ENCODE measurements around the gene BTBD17.
A peak's percentile ranks its signal among the peaks of the same experiment; 100 is the strongest.

DNA sequence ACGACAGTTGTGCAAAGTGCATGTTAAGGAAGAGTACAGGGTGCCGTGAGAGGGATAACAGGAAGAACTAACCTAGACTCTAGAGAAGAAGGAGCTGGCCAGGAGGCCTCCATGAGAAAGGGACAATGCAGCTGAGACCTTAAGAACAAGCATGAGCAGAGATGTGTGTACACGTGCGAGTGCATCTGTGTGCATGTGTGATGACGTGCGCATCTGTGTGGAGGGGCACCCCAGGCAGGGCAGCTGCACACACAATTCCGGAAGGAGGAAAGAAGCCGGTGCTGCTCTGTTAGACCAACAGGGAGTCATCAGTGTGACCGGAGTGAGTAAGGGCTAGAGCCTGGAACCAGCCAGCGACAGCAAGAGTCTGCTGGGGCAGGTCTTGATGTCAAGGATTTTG, 43.3 kb downstream of the BTBD17 start:
- no peak for TF ChIP-seq MTA3 (IDR thresholded peaks at IDR 0.05; ENCODE audit: borderline replicate concordance, low read length)
- TF ChIP-seq, protein P1, sequence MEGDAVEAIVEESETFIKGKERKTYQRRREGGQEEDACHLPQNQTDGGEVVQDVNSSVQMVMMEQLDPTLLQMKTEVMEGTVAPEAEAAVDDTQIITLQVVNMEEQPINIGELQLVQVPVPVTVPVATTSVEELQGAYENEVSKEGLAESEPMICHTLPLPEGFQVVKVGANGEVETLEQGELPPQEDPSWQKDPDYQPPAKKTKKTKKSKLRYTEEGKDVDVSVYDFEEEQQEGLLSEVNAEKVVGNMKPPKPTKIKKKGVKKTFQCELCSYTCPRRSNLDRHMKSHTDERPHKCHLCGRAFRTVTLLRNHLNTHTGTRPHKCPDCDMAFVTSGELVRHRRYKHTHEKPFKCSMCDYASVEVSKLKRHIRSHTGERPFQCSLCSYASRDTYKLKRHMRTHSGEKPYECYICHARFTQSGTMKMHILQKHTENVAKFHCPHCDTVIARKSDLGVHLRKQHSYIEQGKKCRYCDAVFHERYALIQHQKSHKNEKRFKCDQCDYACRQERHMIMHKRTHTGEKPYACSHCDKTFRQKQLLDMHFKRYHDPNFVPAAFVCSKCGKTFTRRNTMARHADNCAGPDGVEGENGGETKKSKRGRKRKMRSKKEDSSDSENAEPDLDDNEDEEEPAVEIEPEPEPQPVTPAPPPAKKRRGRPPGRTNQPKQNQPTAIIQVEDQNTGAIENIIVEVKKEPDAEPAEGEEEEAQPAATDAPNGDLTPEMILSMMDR (IDR thresholded peaks at IDR 0.05 in 2 of 3, conservative IDR thresholded peaks at IDR 0.05 in 1 of 3; ENCODE audit: control insufficient read depth in 2 of 3, extremely low read depth in 1 of 3, insufficient read depth in 1 of 3, low read depth in 3 of 3, low read length in 3 of 3): no peak
- TF ChIP-seq, protein P2, sequence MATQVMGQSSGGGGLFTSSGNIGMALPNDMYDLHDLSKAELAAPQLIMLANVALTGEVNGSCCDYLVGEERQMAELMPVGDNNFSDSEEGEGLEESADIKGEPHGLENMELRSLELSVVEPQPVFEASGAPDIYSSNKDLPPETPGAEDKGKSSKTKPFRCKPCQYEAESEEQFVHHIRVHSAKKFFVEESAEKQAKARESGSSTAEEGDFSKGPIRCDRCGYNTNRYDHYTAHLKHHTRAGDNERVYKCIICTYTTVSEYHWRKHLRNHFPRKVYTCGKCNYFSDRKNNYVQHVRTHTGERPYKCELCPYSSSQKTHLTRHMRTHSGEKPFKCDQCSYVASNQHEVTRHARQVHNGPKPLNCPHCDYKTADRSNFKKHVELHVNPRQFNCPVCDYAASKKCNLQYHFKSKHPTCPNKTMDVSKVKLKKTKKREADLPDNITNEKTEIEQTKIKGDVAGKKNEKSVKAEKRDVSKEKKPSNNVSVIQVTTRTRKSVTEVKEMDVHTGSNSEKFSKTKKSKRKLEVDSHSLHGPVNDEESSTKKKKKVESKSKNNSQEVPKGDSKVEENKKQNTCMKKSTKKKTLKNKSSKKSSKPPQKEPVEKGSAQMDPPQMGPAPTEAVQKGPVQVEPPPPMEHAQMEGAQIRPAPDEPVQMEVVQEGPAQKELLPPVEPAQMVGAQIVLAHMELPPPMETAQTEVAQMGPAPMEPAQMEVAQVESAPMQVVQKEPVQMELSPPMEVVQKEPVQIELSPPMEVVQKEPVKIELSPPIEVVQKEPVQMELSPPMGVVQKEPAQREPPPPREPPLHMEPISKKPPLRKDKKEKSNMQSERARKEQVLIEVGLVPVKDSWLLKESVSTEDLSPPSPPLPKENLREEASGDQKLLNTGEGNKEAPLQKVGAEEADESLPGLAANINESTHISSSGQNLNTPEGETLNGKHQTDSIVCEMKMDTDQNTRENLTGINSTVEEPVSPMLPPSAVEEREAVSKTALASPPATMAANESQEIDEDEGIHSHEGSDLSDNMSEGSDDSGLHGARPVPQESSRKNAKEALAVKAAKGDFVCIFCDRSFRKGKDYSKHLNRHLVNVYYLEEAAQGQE (IDR thresholded peaks at IDR 0.05; ENCODE audit: low read depth, low read length): no peak
- no peak for TF ChIP-seq NR2C1 (IDR thresholded peaks at IDR 0.05)
- TF ChIP-seq MEF2A (IDR thresholded peaks at IDR 0.05; ENCODE audit: insufficient read depth, low read depth, low read length): no peak
- TF ChIP-seq CBX5 (IDR thresholded peaks at IDR 0.05; ENCODE audit: low read depth): no peak
- TF ChIP-seq KDM1A (IDR thresholded peaks at IDR 0.05; ENCODE audit: borderline replicate concordance): no peak
- no peak for TF ChIP-seq CHD2 (IDR thresholded peaks at IDR 0.05; ENCODE audit: borderline replicate concordance, low read depth, low read length)
- no peak for TF ChIP-seq MYC (IDR thresholded peaks at IDR 0.05; ENCODE audit: insufficient read depth, insufficient read length, insufficient replicate concordance, low read length, severe bottlenecking)
- TF ChIP-seq POLR2AphosphoS5 (IDR thresholded peaks at IDR 0.05; ENCODE audit: low read length): no peak
- TF ChIP-seq, protein P3, sequence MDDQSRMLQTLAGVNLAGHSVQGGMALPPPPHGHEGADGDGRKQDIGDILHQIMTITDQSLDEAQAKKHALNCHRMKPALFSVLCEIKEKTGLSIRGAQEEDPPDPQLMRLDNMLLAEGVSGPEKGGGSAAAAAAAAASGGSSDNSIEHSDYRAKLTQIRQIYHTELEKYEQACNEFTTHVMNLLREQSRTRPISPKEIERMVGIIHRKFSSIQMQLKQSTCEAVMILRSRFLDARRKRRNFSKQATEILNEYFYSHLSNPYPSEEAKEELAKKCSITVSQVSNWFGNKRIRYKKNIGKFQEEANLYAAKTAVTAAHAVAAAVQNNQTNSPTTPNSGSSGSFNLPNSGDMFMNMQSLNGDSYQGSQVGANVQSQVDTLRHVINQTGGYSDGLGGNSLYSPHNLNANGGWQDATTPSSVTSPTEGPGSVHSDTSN (IDR thresholded peaks at IDR 0.05; ENCODE audit: insufficient replicate concordance, low read depth, low read length): peak; percentile 40

Measured in GM12878 (cell line).